A549 treated with dexamethasone at 1 μM for 4 hours (cell line): Measurements from ENCODE around the gene CBLL2. TPM values are rescaled to one million over a fixed set of nuclear protein-coding genes. Genes with fewer than 3 reads are reported as not detected.

Experiments
- total RNA-seq: library from RNA; stranded (reverse); fragments of 200-300 nt; extraction: Qiagen RNA extraction; gene quantifications from 5 replicates; pipeline ENCODE4 v1.2.3, GENCODE V29; 2022

Gene CBLL2, protein sequence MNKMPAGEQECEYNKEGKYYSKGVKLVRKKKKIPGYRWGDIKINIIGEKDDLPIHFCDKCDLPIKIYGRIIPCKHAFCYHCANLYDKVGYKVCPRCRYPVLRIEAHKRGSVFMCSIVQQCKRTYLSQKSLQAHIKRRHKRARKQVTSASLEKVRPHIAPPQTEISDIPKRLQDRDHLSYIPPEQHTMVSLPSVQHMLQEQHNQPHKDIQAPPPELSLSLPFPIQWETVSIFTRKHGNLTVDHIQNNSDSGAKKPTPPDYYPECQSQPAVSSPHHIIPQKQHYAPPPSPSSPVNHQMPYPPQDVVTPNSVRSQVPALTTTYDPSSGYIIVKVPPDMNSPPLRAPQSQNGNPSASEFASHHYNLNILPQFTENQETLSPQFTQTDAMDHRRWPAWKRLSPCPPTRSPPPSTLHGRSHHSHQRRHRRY
- total RNA-seq, result not detected in 5 replicates

GRCh38 chrX:22272613-22273012 lies at the start of gene CBLL2:
CBLL2 (plus strand) TSS chrX:22272913; CDS start chrX:22272992, 79 bp downstream.

Other genes starting within 250 kb of the CBLL2 start
- 0.29 to 0.41 TPM (median 0.33 TPM) in 5 replicates for gene PHEX, start 240.6 kb upstream of the CBLL2 start, total RNA-seq